OCI-M2 (cell line): ENCODE data around the gene NEMP2.
"Not testable (repeated sequence)": the region's sequence is repeated elsewhere in the genome, so short reads cannot be mapped to it uniquely, and the experiment has no call there.

Experiments used
- DNase-seq: peaks from one replicate; lab custom pipeline; 2025; ENCODE audit not compliant: unreplicated experiment; lab: John Stamatoyannopoulos, UW

The NEMP2 gene

GRCh38 chr2:190526105-190526750 is 8.3 kb downstream of the NEMP2 start:
- DNase-seq, result no peak

- no peak for DNase-seq
Observed at GRCh38 chr2:190524928-190525327, 9.6 kb downstream of the NEMP2 start.

GRCh38 chr2:190519975-190520767 is 14.4 kb downstream of the NEMP2 start:
- no peak for DNase-seq

GRCh38 chr2:190517468-190517867 is 17.1 kb downstream of the NEMP2 start:
- DNase-seq, result no peak

GRCh38 chr2:190515687-190516086 is 18.8 kb downstream of the NEMP2 start:
- no peak for DNase-seq

GRCh38 chr2:190514676-190515075 is 19.8 kb downstream of the NEMP2 start:
- DNase-seq, result no peak

- no peak for DNase-seq
Observed at GRCh38 chr2:190513877-190514276, 20.6 kb downstream of the NEMP2 start.

- DNase-seq, result no peak
Observed at GRCh38 chr2:190512539-190513095, 21.9 kb downstream of the NEMP2 start.

- no peak for DNase-seq
Observed at GRCh38 chr2:190511104-190511503, 23.4 kb downstream of the NEMP2 start.

GRCh38 chr2:190509895-190510294 is 24.6 kb downstream of the NEMP2 start:
- not testable (repeated sequence) for DNase-seq

- no peak for DNase-seq
Observed at GRCh38 chr2:190507135-190507534, 27.4 kb downstream of the NEMP2 start.

- DNase-seq, result no peak
Observed at GRCh38 chr2:190506666-190507065, 27.9 kb downstream of the NEMP2 start.

GRCh38 chr2:190505696-190506095 is 28.8 kb downstream of the NEMP2 start:
- no peak for DNase-seq

GRCh38 chr2:190504912-190505311 is 29.6 kb downstream of the NEMP2 start:
- no peak for DNase-seq

- no peak for DNase-seq
Observed at GRCh38 chr2:190503088-190503487, 31.4 kb downstream of the NEMP2 start.

GRCh38 chr2:190501702-190502407 is 32.7 kb downstream of the NEMP2 start:
- no peak for DNase-seq

- DNase-seq, result no peak
Observed at GRCh38 chr2:190501231-190501630, 33.3 kb downstream of the NEMP2 start.

GRCh38 chr2:190500054-190500502 is 34.4 kb downstream of the NEMP2 start:
- DNase-seq, result no peak

GRCh38 chr2:190499273-190499672 is 35.2 kb downstream of the NEMP2 start:
- DNase-seq, result no peak

GRCh38 chr2:190497428-190497827 is 37.1 kb downstream of the NEMP2 start:
- no peak for DNase-seq

- DNase-seq, result not testable (repeated sequence)
Observed at GRCh38 chr2:190494600-190495227, 39.8 kb downstream of the NEMP2 start.
